DMS53 treated with DMSO at 0.1 percent for 48 hours (cell line): Measurements from ENCODE around the gene SMYD5.

Experiments used
- DNase-seq: peaks from one replicate; lab custom pipeline; 2025; ENCODE audit not compliant: unreplicated experiment; lab: John Stamatoyannopoulos, UW

The SMYD5 gene

DNA sequence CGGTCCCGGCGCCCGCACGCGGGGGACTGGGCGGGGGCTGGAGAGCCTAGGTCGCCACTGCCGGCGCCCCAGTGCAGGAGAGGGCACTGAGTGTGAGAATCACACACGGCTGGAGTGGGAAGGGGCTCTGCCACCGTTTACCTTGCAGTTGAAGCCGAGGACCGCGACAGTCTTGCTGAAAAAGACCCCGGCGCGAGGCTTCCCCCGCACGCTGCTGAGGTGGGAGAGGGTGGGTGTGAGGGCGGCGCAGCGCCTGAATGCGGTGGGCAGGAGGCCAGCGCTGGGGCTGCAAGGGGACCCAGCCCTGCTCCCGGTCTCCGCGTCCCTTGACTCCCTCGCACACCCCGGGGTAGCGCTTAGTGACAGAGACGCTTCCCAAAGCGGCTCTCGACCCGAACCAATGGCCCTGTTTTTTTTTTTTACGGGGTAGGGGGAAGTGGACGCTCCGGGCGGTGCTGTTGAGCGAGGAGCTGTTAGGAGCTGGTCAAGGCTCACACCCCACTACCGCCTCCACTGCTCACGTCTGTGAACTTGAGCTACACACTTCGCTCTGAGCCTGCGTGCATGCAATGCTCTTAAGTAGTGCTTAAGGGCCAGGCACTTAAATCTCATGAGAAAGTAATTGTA is 10.9 kb upstream of the SMYD5 start:
- peak; percentile 38 for DNase-seq

- no peak for DNase-seq
Observed at GRCh38 chr2:73205611-73206010, 8.4 kb upstream of the SMYD5 start.

- DNase-seq = no peak
Observed at GRCh38 chr2:73208258-73208657, 5.8 kb upstream of the SMYD5 start.

DNA sequence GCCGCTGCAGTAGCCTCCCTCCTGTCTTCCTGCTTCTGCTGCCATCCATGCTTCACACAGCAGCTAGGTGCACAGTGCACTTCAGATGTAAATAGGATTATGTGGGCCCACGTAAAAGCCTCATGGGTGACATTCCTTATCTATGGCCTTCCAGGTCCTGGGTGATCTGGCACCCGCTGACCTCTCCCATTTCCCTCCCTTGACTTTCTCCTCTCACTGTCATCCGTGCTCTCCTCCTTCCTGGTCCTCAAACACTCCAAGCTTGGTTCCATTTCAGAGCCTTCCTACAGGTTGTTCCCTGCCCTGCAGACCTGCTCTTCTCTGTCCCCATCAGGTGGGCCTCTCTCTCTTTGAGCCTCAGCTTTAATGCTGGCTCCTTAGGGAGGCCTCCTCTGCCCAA is 4.0 kb upstream of the SMYD5 start:
- no peak for DNase-seq

DNA sequence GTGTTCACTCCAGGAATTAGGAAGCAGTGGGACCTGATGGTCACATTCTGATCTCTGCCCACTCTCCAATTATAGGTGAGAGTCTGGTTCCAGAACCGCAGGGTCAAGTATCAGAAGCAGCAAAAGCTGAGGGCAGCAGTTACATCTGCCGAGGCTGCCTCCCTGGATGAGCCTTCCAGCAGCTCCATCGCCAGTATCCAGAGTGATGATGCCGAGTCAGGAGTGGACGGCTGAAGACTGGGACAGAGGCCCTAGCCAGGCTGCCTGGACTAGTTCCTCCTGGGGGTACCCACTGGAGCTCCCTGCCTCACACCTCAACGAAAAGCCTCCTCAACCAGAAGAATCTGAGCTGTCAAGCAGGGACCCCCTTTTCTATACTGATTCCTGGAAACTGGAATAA is 3.3 kb upstream of the SMYD5 start:
- DNase-seq = no peak

DNA sequence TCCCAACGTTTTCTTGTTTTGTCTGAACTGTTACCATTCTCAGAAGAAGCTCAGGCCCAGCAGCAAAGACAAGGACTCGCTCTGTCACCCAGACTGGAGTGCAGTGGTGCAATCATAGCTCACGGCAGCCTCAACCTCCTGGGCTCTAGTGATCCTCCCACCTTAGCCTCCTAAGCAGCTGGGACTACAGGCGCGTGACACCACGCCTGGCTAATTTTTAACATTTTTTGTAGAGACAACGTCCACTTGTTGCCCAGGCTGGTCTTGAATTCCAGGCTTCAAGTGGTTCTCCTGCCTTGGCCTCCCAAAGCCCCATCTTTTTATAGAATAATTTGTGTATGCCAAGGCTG is 2.0 kb upstream of the SMYD5 start:
- DNase-seq = no peak

DNA sequence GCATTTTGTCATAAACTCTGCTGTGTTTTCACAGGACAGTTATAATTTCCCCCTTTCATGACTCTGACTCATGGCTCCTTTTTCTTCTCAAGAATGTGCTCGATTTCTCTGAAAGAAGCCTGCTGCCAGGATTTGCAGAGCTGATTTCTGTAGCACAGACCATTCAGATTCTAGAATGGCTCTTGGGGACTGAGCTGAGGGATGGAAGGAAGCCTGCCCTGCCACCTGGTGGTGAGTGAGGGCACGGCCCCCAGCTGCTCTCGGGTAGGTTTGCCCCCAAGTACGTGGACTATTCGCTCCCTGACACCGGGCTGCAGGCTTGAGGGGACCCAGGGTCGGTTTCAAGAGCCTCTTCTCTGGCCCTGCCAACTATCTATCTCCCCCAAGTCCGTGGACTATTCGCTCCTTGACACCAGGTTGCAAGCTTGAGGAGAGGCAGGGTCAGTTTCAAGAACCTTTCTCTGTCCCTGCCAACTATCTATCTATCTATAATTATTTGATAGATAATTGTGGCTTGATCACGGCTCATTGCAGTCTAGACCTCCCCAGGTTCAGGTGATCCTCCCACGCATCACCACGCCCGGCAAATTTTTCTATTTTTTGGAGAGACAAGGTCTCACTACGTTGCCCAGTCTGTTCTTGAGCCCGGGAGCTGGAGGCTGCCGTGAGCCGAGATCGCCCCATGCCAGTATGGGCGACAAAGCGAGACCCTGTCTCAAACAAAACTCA is 1.4 kb upstream of the SMYD5 start:
- DNase-seq = peak; percentile 64

DNA sequence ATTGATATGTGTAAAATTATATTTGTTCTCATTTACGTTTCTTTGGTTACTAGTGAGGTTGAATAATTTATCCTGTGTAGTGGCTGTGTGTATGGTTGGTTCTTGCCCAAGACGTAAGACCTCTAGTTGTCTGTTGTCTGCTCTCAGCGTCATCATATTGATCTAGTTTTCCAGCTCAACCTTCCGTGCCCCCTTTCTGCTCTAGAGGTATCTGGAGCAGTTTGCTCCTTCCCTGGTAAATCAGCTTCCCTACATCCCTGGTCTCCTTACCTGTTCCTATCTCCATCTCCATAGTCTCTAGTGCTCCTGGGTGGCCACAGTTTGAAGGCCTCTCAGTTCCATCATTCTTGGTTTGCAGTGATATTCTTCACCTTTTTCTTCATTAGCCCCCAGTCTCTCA is 1.2 kb downstream of the SMYD5 start:
- no peak for DNase-seq

DNA sequence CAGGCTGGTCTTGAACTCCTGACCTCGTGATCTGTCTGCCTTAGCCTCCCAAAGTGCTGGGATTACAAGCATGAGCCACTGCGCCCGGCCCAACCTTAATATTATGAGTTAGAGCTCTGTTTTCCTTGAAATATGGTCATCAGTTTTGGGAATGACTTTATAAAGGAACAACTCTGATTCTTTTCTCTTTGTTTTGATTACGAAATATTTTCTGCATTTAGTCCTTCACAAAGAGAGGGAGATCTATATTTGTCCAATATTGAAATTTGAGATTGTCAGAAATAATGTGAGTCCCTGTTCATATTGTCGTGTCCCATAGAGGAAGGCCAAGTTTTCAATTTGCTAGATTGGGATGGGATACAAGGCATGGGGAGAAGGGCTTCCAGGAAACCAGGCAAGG is 3.1 kb downstream of the SMYD5 start:
- DNase-seq = no peak

DNA sequence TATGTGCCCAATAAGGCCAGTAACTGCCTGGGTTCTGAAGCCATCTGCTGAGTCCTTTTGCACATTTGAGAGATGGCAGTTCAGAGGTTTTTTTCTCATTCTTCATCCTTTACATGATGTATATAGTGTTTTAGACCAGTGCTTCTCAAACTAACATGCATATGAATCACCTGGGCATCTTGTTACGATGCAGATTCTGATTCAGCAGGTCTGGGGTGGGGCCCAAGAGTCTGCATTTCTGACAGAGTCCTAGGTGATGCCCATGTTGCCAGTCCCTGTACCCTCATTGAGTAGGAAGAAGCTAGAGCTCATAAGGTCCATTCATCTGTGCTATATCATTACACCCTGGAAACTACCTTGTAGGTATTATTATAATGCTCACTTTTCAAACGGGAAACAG is 3.8 kb downstream of the SMYD5 start:
- no peak for DNase-seq

DNA sequence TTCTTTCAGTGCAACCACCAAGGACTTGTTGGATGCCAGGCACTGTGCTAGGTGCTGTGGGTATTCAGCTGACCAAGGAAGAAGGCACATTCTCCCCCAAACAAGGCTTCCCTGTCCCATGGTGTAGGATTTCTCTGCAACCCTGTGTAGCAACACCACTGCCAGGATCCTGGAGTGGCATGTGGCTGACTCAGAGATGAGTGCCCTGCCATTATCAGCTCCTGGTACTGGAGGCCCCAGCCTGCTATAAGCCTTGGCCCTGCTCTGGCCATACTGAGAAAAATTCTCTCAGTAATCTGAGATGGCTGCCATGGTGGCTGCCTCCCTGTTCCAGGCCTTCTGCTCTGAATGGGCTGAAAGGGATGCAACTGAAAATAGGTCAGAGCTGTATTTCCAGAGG is 4.3 kb downstream of the SMYD5 start:
- no peak for DNase-seq

DNA sequence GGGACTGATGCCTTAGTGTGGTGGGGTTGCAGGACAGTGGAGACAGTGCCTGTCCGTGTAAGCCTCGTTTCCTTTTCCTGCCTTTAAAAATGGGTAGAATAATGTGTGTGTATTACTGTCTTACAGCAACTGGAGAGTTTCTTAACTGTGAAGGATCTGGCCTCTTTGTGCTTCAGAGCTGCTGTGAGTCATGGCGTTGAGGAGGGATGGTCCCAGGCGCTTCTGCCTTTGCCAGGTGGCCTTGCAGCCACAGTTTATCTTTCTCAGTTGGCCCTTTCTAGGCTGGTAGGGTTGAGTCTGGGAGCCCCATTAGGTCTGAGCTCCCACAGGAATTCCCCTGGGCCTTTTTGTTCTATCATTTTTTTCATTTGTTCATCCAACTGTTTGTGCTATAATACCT is 9.8 kb downstream of the SMYD5 start:
- DNase-seq = no peak

DNA sequence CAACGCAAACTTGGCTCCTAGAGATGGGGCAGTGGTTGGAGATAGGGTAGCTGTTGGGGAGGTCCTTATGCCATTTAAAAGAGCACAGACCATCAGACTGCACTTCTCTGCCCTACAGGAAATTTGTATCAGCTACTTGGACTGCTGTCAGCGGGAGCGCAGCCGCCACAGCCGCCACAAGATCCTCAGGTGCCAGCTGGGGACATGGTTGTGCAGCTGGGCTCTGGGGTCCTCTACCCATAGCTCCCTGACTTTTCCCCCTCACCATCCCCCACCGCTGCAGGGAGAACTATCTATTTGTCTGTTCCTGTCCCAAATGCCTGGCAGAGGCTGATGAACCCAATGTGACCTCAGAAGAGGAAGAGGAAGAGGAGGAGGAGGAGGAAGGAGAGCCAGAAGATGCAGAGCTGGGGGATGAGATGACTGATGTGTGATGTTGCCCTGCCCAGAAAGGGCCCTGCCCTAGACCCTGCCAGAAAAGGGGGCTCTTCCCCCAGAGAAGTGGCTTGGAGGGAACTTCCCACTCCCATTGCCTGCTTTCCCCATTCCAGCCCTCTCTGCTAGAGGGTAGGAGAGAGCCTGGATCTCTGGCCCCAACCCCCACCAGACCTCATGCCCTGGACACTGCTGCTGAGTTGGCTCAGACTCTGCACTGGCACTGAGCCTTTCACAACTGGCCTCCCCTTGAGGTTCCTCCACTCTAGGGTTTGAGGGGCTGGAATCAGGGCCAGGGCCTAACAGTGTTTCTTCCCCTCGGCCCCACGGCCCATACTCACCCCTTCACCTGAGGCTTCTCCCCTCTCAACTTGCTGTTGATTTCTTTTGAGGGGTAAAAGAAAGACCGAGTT is 11.7 kb downstream of the SMYD5 start:
- DNase-seq = no peak

DNA sequence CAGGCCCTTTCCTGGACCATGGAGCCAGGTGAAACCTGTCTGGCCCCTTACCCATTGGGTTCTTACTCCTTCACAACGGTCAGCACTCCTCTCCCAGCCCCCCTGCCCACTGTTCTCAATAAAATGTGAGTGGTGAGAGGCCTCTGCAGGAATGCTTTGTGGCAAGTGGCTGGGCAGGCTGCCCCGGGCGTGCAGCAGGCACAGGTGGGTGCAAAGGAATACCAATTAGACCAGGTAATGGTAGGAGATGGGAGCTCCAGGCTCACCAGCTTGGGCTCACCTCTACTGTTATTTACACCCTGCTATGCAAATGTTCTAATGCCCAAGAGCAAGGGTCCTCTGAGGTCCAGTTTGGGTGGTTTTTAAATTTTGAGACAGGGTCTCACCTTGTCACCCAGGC is 13.0 kb downstream of the SMYD5 start:
- DNase-seq = no peak

DNA sequence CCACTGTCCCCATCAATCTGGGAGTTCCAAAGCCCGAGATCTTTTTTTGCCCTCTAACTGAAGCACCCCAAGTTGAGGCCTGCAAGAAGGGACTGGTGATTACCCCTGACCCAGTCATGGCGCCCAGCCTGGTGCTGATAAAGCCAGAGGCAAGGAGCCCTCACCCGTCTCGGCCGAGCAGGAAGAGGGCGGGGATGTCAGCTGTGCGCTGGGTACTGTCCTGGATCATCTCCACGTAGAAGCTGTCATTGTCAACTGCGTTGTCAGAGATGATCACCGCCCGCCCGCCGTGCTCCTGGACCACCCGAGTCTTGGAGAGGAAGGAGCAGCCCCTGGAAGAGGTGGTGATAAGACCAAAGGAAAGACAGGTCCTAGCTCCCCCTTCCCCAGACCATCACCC is 14.6 kb downstream of the SMYD5 start:
- no peak for DNase-seq

GRCh38 chr2:73232403-73233153 is 18.5 kb downstream of the SMYD5 start:
- no peak for DNase-seq

- peak; percentile 99 for DNase-seq
Observed at GRCh38 chr2:73233154-73233931, 19.3 kb downstream of the SMYD5 start, which contains the start of gene PRADC1. Gene PRADC1 (minus strand): TSS chr2:73233239. CDS start chr2:73233160, 79 bp downstream.

GRCh38 chr2:73233932-73234832 is 20.1 kb downstream of the SMYD5 start, which contains the start of gene CCT7:
Gene CCT7 (plus strand): TSS chr2:73234308. CDS start chr2:73234379, 71 bp downstream.
- DNase-seq = peak; percentile 86

- no peak for DNase-seq
Observed at GRCh38 chr2:73235315-73236028, 21.4 kb downstream of the SMYD5 start.
